Right ventricle myocardium inferior (tissue), 1 donor: ENCODE measurements around the gene NCK2. TPM values are rescaled to one million over a fixed set of nuclear protein-coding genes. Genes with fewer than 3 reads are reported as not detected.

ENCODE experiments used
- ATAC-seq: fragments of 200-7000 bp; cut with Tn5 transposase; one replicate; pipeline ENCODE4 v1.9.1; 2020; ENCODE audit warnings: mild to moderate bottlenecking, moderate library complexity
- DNase-seq: peaks from one replicate; pipeline ENCODE4 v3.0.0; 2021; ENCODE audit errors: missing footprints
- intact Hi-C: fragments of 100-400 bp; cut with DNase I; formaldehyde crosslinking; loops from one replicate; pipeline ENCODE4 v1.11.0; 2022
- total RNA-seq: library from RNA; stranded (reverse); fragmentation: NEBNext Ultra II Directional; extraction: Animal tissue kit (Norgen Biotek cat#: 25700); gene quantifications from one replicate; pipeline ENCODE4 v1.2.1, GENCODE V29; 2021
- donor health status: DM: no; HTN: yes; CAD: no; lungs with severe emphysema.

NCK2 gene
- total RNA-seq, 1 donor from 2014 or later: 32.9 TPM

DNA sequence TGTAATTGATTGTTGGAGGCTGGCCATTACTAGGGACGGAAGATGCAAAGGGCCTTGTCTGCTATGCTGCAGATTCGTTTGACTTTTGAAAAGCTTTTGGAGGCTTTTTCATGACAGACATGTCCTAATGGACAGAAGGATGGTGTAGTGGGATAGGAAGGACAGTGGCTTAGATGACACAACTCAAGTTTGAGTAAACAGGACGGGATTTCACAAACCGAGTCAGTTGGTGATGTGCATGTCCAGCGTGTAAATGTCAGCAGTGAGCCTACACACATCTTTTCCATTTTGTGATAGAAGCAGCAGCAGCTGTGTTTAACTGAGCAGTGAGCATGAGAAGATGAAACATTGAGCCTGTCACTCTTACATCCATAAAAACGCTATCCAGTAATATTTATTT is 76.0 kb downstream of the NCK2 start:
- ATAC-seq (no peak), DNase-seq (no peak)
- intact Hi-C loops: loop anchor here (5.0 kb wide), 1 partner anchor 67 kb away; no protein-coding TSS in a partner anchor

DNA sequence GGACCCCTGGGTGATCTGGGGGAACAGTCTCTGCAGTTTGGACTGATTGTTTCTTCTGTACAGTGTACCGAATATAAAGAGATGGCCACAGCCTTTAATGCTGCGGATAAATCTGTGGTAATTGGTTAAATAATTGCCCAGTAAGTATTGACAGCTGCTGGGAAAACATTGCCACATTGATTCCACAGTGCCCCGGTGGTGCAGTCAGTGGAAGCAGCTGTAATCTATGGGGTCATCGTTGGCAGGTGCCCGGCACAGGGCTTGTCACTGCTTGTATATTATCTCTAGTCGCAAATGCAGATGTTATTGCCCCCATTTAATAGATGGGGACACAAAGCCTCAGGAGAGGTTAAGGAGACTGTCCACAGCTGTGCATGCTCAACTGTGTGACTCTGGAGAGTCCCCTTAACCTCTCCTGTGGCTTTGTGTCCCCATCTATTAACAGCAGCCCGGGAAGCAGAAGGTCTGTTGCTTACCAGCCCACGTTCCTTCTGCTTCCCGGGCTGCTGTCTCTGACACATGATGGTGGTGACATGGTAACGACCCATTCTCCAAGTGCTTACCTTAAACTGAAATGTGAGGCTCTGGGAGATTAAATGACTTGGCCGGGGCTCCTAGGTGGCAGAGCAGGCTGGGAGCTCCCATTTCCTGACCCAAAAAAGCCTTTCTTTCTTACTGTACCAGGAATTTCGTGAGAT is 76.9 kb downstream of the NCK2 start:
- ATAC-seq (peak; percentile 69), DNase-seq (no peak)
- intact Hi-C loops: loop anchor here (5.0 kb wide), 1 partner anchor 66 kb away; no protein-coding TSS in a partner anchor

DNA sequence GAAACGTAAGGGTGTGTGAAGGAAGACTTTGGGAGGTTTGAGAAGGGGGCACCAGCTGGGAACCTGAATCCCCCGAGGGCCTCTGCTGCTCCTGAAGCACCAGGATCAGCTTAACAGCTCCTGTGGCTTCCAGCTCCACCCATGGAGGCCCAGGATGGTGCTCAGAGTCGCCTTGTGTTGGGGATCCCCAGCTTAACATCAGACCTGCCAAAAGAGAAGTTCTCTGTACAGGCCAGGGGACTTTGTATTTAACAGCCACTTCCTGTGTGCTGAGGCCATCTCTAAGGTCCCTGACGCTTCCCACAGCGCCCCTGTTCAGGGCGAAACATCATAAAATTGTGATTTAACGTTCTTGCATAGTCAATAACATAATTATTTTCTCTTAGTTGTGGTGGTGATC is 77.5 kb downstream of the NCK2 start:
- DNase-seq: no peak
- ATAC-seq: no peak
- intact Hi-C loops: loop anchor here (5.0 kb wide), 1 partner anchor 65 kb away; no protein-coding TSS in a partner anchor

DNA sequence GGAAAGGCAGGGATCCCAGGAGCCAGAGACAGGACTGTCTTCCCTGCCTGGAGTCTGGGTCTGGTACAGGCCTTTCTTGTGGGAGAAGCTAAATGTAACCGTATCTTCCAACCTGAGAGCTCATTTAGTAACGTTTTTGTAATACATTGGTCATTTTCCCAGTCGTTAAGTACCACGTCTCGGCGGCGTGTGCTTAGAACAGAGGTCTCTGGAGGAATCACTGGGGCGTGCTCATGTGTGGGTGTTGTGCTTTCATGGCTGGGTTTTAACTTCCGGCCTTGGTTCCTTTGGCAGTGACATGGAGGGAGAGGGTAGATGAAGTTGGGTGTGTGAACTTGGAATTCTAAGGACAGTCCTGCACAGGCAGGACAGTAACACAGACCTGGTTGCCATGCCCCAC is 79.7 kb downstream of the NCK2 start:
- DNase-seq (no peak), ATAC-seq (peak; percentile 63)
- intact Hi-C loops: loop anchor here (5.0 kb wide), 1 partner anchor 63 kb away; no protein-coding TSS in a partner anchor

DNA sequence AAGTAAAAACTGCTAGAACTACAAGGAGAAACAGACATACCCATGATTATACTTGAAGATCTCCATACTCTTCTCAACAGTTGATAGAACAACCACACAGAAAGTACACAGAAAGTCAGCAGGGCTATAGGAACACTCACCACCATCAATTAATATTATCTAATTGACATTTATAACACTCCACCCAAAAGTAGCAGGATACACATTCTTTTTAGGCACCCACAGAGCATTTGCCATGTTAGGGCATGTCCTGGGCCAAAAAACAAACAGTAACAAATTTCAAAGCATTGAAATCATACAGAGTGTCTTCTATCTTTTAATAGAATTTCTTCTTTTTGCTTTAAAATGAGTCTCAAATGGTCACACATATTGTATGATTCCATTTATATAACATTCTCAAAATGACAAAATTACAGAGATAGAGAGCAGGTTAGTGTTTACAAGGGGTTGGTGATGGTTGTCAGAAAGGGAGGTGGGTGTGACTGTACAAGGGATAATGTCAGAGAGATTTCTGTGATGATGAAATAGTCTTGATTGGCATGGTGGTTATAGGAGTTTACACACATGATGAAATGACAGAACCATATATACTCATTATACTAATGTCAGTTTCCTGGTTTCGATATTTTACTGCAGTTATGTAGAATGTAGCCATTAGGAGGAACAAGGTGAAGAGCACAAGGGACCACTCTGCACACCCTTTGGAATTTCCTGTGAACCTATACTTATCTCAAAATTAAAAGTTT is 82.8 kb downstream of the NCK2 start:
- DNase-seq (no peak), ATAC-seq (no peak)
- intact Hi-C loops: loop anchor here (2.0 kb wide), 1 partner anchor 39 kb away; no protein-coding TSS in a partner anchor

DNA sequence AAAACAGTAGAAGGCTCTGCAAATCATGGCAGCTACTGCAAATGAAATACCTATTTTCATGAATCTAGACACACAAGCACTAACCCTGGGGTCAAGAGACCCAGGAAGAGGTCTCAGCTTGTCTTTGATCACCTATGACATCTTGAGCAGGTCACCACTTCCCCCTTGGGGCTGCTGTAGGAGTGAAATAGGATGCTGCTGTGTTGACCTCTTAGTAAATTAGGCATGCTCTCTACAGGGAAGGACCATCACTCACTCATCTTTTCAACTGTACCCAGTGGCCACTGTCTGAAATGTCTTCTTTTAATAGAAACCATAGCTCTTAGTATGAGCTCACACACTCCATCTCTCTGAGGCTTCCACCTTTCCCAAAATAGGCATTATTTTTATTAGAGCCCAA is 83.8 kb downstream of the NCK2 start:
- ATAC-seq: no peak
- no peak for DNase-seq

DNA sequence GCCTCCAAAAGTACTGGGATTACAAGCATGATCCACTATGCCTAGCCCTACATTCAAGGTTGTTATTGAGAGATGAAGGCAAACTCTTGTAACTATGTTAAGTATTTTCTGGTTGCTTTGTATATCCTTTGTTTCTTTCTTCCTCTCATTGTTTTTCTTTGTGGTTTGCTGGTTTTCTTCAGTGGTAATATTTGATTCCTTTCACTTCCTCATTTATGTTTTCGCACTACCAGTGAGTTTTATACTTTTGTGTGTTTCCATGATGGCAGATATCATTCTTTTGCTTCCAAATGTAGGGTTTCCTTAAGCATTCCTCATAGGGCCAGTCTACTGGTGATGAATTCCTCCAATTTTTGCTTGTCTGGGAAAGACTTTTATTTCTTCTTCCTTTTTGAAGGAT is 90.2 kb downstream of the NCK2 start:
- intact Hi-C loops: no loop called here
- no peak for DNase-seq
- ATAC-seq: no peak

More for the DNA sequence above, 83.8 kb downstream of the NCK2 start:
- intact Hi-C loops: loop anchor here (2.0 kb wide), 1 partner anchor 38 kb away; no protein-coding TSS in a partner anchor

DNA sequence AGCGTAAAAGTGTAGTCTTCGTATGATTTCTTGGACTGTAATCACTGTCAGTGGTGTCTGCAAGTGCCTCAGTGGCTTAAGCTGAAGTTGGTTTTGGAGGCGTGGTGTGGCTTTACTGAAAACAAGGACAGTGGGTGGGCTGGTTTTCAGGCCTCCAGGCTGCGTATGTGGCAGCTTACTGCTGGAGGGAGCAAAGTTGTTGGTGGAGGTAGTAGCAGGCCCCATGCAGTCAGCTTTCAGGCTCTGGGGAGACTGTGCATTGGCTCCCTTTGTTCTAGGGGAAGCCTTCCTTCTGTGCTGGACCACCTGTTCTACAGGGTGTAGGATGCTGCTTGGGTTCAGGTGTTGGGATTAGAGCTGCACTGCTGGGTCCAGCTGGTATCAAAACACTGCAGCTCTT is 91.6 kb downstream of the NCK2 start:
- DNase-seq: no peak
- ATAC-seq: no peak
- intact Hi-C loops: no loop called here

DNA sequence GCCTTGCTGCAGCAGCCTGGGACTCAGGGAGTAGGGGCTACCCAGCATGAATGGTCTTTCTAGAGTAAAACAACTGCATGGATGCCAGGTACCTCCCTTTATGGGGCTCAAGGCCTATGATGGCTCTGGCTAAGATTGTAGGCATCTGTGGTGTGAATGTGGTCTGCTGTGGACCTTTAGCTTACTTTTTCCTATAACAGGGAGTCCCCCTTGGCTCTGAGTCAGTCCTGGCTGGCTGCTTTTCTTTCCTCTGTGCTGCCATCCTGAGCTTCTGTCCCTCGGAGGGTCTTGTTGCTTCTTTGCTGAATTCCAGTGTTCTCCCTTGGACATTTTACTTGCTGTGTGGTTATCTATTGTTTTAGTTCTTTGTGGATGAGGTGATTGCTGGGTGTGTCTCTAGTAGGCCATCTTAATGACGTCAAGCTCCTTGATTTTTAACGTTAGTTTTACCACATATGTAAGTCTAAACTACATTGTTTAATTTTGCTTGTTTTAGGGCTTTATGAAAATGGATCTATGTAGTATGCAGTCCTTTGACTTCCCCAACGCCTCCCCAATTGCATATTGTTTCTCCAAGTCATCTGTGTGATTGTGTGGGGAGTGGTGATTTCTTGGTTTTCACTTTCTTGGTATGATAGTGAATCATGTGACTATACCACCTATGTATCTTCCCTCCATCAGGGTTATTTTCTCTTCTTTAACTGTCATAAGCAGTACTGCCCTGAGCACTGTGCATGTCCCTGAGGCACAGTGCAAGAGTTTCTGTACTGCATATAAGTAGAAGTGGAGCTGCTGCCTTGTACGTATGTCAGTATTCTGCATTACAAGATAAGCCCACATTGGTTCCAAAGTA is 92.4 kb downstream of the NCK2 start:
- ATAC-seq: no peak
- DNase-seq: no peak
- intact Hi-C loops: no loop called here

DNA sequence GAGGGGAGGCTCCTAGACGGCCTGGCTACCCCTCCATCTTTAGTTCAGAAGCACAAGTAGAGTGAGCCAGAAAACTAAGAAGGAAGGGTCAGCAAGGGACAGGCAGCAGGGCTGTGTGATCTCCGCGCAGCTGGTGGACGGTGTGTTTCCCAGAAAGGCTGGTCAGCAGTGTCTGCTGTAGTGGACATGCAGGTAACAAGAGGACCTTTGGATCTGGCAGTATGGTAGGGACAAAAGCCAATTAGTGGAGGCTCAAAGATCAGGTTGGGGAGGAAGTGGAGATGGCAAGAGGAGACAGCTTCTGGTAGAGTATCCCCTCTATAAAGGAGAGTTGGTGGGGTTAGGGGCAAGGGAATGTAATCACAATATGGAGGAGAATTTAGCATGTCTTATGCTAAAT is 95.1 kb downstream of the NCK2 start:
- ATAC-seq (no peak), DNase-seq (no peak)
- intact Hi-C loops: no loop called here

DNA sequence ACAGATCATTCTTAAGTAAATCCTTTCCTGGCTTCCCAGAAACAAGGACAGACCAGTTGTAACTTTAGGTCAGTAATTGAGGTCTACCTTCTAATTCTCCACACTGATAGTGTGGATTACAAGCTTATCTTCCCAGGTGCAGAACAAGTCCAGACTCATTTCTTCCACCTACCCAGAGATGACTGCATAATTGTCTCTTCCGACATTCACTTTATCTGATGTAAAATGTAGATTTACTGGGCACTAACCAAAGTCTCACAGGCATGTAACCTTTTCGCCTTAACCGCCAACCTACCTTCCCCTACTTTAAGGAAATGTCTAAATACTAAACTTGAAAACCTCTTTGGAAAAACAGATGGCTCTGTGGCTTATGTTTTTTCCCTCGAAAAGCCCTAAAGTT is 96.2 kb downstream of the NCK2 start:
- intact Hi-C loops: no loop called here
- DNase-seq (no peak), ATAC-seq (no peak)

DNA sequence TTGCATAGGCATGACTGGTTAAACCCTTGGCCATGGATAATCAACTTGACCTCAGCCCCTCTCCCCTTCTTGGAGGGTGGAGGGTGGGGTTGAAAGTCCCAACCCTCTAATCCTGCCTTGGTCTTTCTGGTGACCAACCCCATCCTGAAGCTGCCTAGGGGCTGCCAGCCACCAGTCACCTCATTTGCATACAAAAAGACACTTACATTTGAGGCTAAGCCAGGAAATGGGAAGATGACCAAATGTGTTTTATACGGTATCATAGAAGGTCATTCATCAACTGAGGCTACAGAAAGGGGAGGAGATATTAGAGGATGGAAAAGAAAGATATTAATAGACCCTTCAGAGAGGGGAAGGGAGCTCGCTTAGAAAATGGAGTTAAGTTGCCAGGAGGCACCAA is 96.8 kb downstream of the NCK2 start:
- no peak for ATAC-seq
- intact Hi-C loops: no loop called here
- no peak for DNase-seq

DNA sequence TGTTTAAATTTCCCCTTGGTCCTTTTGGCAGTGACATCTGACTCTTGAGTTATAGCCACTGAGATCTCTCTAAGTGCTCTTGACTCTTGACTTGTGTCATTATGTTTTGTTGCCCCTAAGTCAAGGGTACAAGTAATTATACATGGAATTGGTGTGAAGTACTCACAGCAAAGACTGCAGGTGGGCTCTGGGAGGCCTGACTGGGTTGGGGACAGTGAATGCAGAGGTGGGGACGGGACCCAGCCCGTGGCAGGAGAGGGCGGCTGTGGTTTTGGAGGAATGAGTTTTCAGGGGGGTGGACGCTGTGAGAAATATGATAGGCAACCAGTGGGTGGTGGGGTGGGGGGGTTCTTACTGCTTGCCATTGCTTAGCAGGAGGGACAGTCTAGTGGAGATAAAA is 97.8 kb downstream of the NCK2 start:
- intact Hi-C loops: no loop called here
- DNase-seq (no peak), ATAC-seq (no peak)

DNA sequence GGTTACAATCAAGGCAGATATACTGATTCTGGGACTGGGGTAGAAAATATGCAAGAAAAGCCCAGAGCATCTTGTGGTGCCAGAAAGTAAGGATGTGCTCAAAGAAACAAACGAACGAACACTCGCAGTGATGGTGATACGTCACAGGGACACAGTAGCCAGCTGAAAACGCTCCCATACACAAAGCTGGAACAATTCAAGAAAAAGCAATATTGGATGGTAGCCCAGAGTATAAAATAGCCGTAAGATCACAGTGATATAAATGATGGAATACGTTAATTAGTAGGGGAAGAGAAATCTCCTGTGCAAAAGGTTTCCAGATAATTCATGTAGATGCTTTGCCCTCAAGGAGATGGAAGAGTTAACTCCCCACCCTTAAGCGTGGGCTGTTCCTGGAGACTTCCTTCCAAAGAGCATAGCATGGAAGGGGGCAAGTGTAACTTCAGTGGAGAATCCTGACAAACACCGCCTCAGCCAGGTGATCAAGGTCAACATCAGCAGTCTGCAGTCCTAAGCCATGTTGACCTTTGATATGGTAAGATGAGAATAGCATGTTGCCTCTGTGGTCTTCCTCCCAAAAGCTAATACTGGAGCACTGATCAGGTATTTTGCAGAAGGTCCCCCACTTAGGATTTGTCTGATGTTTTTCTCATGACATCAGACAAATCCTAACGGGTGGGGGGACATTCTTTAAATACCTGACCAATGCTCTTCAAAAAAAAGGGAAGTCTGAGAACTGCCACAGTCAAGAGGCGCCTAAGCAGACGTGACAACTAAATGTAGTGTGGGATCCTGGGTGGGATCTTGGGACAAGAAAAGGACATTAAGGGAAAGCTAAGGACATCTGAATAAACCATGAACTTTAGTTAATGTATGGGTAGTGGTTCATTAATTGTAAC is 99.0 kb downstream of the NCK2 start:
- intact Hi-C loops: no loop called here
- no peak for ATAC-seq
- DNase-seq: no peak

DNA sequence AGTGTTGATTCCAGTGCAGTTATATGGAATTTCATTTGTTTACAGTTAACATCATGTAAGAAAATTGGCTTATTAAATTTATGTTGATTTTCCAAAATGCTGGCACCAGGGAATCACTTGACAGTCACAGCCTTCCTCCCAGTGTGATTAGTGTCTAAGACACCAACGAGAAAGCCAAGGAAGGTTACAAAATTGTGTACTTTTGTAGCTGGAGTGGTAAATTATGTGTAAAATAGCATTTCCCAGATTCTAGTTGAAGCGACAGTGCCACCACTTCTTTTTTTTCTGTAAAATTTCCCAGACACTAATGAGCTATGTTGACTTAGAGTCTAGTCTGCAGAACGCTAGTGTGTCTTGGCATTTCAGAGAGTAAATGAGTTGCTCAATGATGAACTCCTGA is 101.3 kb downstream of the NCK2 start:
- no peak for DNase-seq
- ATAC-seq: no peak

DNA sequence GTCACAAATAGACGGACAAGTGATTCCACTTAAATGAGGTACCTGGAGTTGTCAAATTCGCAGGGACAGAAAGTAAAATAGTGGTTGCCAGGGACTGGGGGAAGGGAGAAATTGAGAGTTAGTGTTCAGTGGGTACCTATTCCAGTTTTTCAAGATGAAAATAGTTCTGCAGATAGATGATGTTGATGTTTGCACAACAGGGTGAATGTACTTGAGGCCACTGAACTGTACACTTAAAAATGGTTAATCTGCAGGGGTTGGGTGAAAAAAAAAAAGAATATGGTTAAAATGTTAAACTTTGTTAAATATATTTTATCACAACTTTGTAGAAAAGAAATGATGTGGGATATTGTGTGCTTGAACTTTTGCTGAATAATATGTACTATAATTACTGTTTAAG is 102.3 kb downstream of the NCK2 start:
- intact Hi-C loops: no loop called here
- DNase-seq: no peak
- ATAC-seq: no peak

More for the DNA sequence above, 101.3 kb downstream of the NCK2 start:
- intact Hi-C loops: no loop called here

DNA sequence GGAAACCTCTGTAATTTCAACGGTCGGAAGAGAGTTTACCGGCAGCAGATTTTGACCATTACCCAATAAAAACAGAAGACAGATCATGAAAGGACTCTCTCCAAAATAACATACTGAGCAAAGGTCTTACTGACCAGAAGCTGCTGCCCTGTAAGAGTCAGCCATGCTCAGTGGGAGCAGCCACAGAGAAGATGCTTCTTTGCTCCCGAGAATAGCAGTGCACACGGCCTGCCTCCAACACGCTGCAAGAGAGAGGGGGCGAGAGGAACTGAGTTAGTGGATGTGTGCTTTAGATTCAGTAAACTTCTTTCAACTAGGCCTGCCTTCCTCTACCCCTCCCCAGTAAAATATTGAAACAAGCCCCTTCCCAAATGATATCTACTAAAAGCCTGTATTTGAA is 103.7 kb downstream of the NCK2 start:
- DNase-seq: no peak
- ATAC-seq: no peak
- intact Hi-C loops: no loop called here

DNA sequence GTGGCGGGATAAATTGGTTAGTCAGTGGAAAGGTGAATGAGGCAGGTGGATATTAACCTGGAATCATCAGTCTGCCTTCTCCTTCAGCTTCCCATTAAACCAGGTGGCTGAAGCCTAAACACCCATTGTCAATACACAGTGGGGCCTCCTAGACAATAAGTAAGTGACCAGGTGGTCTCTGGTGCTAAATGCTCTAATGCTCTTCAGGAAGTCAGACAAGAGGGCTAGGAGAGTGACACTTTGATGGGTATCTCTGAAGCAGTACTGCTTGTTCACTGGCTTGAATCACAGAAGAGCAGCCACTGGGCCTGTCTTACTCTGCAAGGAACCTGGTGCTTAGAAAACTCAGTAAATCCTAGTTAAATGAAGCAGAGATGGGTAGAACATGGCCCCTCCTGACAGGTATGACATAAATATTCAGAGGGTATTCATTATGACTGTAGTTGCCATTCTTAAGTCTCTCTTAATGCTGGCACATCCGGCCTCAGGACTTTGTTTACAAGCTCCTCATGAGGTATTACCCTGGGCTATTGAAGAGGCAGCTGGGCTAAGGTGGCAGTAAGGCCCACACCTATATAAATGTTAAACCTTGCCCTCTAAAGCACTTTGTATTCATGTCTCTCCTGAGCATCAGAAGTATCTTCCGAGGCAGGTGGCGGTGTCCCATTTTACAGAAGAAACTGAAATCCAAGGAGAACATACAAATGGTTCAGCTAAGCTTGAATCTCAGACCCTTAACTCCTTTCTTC is 104.9 kb downstream of the NCK2 start:
- ATAC-seq: no peak
- DNase-seq: no peak
- intact Hi-C loops: no loop called here
